Stimulated activated CD8-positive, alpha-beta memory T cell treated with anti-CD3 and anti-CD28 coated beads, Interleukin-7, amount 100 ng/mL, for 48 hours (primary cell): ENCODE results near the gene ADAM12.
"Not testable (repeated sequence)": the region's sequence is repeated elsewhere in the genome, so short reads cannot be mapped to it uniquely, and the experiment has no call there.

ENCODE experiments used
- DNase-seq, 2 donors: peaks; one replicate each; pipeline ENCODE4 v3.0.0-alpha.2; 2020; ENCODE audit warnings: low read depth in 1 of 2; ENCODE audit errors: extremely low read depth in 1 of 2

Gene ADAM12

DNA sequence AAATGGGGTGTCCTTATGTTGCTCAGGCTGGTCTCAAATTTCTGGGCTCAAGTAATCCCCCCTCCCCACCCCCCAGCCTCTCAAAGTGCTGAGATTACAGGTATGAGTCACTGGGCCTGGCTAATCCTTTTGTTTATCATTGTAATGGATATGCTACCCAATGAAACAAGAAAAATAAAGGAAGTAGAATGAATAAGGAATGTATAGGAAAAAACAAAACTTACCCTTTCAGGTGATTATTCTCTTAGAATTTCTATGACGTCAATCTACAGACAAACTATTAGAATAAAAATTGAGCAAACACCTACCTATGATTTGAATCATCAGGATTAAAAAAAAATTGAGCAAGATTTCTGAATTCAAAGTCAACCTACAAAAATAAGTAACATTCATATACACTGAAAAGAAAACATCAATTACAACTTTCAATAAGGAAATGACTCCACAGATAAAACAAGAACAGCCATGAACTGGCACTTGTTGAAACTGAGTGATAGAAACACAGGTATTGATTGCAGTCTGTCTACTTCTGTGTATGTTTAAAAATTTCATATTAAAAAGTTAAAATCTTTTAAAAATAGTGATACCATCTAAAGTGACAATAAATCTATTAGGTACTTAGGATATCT lies 12.2 kb downstream of the ADAM12 start:
- DNase-seq: no peak

DNA sequence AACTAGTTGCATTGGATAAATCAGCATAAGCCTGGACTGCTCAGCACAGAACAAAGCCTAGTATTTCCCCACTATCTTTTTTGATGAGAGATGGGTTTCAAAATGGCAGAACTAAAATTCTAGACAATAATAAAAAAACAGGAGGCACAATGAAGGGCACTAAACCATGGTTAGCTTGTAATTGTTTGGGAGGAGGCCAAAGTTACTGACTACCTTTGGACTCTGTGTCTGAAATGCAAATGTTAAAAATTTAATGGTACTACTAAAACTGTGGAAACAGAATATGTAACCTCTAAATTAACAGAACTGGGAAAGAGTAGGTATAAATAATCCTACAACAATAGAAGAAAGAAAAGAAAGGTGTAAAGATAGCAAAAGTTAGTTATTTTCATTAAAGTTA lies 13.0 kb downstream of the ADAM12 start:
- no peak for DNase-seq

DNA sequence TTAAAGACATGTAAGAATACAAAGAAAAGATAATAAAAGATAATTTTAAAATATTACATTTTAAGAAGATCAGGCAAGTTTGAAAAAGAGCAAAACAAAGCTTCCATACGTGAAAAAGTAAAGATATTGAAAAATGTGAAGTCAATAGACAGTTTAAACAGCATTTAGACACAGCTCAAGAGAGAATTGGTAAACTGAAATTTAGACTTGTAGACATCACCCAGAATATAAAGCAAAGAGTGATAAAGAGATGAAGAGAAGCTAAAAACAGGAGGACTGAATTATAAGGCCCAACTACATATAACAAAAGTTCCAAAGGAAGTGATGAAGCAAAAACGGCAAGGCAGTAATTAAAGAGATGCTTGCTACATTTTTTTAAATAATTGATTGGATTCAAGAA lies 13.8 kb downstream of the ADAM12 start:
- DNase-seq: no peak

DNA sequence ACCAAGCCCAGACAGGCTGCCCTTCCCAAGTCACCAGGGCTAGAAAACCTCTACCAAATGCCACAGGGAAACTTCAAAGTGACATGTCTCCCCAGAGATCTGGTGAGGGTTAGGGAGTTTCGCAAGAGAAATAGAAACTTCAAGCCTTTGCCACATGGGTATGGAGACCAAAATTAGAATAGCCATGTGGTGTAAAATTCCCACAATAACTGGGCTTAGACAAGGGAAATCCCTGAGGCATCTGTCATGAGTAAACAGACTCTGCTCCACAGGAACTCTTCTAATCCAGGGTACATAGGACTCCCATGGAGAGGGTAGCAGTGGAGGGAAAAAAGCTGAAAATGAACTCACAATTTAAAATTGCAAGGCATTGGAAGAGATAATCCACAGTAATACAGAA lies 14.3 kb downstream of the ADAM12 start:
- no peak for DNase-seq

DNA sequence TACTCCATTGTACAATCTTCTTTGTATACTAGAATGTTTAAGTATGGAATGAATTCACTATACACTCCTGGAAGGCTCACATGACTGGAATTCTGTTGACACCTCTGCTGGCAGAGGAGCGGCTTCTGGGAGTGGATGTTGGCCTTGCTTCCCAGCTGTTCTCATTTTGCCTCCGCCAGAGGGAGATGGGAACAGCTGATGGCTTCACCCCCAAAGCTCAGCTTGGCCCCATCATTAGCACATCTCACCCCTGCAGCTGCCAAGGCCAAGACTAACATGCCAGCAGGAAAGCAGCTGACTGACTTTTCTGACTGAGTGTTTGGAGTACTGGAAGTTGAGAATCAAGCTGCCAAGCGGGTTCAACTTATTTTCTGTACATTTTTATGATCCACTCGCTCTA lies 15.1 kb downstream of the ADAM12 start:
- no peak for DNase-seq

DNA sequence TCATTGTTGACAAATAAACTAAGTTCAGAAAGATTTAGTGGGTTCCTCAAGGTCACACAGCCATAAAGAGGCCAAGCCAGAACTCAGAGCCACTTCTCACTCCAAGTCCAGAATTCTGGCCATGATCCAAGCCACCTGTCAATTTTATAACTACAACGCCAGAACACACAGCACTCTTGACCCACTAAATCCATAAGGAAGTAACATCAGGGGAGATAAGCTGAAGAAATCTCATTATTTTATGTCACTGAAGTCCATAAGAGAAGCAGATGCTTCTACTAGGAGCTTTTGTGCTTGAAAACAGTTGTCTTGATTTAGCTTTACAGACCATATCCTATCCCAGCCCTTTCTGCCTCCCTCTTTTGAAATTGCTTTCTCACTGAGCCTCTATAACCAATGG lies 15.9 kb downstream of the ADAM12 start:
- no peak for DNase-seq

DNA sequence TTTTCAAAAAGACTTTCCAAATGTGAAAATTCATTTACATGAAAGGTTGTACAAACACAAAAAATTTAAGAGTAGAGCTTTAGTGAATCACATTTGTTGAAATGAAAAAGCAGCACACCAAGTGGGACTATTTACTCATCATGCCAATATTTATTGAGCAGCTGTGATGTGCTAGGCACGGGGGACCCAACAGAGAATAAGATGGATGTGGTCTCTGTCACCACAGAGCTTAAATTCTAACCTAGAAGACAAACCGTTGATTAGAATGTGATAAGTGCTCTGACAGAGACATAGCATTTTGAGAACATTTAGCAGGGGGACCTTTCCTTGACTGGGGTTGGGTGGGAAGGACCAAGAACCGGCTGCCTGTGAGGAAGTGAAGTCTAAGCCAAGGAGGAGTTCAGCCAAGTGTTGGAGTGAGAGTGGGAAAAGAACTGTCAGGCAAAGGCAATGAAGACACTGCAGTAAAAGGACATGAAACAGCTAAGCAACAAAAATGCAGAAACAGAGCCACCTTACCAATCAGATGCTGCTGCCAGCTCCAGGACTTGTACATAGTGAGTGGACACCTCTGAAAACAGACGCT lies 19.1 kb downstream of the ADAM12 start:
- DNase-seq: no peak

DNA sequence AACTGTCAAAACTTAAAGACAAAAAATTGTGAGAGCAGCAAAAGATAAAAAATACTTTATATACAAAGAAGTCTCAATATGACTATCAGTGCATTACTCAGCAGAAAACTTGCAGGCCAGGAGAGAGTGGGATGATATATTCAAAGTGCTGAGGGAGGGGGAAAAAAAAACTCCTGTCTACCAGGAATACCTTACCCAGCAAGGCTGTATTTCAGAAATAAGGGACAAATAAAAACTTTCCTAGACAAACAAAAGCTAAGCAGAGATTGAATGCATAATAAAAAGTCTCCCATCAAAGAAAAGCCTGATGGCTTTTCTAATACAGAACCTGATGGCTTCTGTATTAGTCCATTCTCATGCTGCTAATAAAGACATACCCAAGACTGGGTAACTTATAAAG lies 31.1 kb downstream of the ADAM12 start:
- no peak for DNase-seq

DNA sequence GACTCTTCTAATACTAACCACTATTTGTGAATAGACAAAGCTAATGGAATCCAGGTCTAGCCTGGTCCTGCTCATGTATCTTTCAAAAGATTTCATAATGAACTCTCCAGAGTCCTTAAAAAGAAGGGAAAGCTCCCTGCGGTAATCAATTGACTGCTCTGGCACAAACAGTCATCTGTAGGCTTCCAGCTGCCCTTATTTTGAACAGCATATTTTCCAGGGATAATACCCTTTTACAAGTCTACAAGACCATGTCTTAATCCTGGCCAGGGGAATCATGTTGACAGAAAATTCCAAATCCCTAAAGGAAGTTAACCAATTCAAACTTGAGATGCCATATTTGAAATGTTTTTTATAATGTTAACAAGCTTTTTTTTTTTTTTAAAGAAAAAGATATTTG lies 34.6 kb downstream of the ADAM12 start:
- DNase-seq: no peak

DNA sequence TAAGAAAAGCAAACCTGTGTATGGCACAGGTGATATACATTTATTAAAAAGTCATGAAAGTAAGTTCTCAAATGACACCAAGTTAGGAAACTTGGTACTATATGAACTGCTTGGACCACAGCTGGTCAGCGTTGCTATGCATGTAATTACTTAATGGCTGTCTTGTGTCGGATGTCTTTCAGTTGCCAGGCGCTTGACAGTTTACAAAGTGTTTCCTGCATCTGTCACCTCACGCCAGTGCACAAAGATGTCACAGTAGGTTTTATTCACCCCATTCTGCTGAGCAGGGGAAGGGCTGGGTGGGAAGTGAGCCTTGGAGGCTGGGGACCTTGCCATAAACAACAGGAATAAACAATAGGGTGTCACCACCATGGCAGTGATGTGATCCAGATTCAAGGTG lies 35.8 kb downstream of the ADAM12 start:
- DNase-seq: no peak

DNA sequence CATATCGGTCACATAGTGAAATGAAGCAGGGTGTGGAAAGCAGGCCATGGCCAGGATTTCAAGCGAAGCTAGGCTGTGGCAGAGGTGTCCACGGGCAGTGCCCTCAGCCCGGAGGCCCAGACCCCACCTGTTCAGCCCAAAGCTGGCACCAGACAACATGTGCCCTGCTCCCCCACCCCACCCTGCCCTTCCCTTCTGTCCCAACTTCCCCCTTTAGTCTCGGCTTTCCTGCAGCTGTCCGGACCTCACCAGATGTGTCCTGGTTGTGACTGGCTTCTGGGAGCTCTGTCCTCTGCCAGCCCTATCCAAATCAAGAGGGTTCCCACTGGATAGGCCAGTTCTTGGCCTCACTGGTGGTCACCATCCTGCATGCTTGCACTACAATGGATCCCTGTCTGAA lies 37.3 kb downstream of the ADAM12 start:
- DNase-seq: no peak

DNA sequence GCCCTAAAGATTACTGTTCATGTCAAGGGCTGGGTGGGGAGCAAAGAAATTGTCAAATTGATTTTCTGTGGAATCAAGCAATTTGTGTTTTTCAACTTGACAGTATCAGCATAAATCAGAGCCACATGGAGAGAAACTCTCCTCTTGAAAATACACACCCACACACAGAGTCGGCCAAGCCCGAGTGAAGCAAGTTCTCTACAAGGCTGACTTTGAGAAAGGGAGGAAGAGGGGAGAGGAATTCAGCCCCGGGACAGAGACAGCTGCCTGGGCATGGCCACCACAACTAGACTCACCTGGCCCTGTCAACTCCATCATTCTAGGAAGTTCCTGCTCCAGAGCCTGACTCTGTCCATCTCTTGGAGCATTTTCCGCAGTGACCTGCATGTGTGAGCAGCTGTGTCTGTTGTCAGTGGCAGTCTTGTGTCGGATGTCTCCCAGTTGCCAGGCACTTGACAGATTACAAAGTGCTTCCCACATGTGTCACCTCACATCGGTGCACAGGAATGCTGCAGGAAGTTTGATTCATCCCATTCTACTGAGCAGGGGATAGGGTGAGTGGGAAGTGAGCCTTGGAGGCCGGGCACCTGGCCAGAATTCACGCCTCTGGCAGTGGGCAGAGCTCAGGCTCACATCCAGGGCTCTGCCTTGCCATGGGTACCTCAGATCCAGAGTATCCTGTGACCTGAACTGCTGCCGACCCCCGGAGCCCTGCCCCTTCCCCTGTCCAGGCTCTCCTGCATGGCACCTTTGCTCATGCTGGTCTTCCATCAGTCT lies 37.9 kb downstream of the ADAM12 start:
- DNase-seq: no peak

DNA sequence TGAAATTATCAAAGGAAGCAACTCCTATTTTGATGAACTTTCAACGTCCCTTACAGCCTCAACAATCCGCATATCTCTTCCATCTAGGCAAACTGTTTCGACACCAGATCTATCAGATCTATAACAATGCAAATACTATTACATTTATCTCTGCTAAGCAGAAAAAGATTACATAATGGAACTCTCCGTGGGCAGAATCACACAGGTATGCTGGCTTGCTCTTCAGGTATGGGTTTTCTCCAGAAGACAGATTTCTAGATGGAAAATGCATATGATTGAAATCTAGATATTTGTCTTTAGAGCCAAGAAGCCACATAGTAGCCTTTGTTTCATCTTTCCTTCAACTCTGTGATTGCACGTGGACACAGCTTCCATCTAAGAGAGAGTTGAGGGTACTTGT lies 38.6 kb downstream of the ADAM12 start:
- no peak for DNase-seq

DNA sequence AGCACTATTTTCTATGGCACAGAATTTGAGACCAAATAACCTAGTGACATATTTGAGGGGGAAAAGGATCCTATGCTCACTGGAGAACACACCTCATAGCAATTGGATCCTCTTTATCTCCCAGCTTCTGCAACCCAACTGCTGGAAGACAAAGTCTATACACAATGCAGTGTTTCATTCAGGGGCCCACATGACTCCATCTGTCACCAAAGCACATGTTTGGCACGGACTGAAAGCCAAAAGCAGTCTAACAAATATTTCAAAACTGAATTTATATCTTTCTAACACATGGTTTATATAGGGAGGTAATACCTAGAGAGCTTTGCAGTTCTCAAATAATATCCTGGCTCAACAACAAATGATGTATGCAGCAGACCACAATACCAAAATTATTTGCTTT lies 39.2 kb downstream of the ADAM12 start:
- DNase-seq: no peak

DNA sequence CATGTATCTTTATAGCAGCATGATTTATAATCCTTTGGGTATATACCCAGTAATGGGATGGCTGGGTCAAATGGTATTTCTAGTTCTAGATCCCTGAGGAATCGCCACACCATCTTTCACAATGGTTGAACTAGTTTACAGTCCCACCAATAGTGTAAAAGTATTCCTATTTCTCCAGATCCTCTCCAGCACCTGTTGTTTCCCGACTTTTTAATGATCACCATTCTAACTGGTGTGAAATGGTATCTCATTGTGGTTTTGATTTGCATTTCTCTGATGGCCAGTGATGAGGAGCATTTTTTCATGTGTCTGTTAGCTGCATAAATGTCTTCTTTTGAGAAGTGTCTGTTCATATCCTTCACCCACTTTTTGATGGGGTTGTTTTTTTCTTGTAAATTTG lies 44.8 kb downstream of the ADAM12 start:
- not testable (repeated sequence) for DNase-seq

DNA sequence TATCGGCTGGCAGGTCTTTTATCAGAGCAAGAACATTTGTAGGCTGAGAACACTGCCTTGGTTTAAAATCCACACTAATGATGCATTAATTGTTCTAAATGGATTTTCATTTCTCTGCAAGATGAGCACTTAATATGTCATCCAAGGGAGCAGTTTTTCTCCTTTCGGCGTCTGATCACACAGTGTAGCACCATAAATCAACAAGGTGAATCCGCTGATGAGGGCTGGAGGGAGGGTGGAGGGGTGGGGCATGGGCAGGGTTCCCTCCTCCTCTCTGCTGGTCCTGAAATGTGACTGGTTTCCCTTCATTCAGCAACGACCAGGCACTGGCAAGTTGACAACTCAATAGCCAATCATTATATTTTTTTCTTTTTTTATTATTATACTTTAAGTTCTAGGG lies 45.6 kb downstream of the ADAM12 start:
- DNase-seq: no peak

DNA sequence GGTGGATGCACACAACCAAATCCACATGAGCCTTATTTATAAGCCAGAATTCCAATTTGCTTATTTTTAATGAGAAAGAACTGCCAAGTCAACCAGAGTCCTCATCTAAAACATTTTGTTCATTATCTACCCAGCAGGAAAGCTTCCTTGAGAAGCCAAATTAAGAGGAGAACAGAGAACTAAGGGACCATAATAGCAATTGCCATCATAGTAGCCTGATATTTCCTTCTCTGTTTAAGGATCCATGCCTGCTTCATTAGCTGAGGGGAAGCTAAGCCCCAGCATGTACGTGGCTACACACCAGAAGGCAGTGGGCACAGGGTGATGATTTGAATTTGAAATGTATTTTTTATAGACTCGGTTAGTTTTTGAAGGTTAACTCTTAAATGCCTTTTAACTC lies 46.8 kb downstream of the ADAM12 start:
- no peak for DNase-seq

DNA sequence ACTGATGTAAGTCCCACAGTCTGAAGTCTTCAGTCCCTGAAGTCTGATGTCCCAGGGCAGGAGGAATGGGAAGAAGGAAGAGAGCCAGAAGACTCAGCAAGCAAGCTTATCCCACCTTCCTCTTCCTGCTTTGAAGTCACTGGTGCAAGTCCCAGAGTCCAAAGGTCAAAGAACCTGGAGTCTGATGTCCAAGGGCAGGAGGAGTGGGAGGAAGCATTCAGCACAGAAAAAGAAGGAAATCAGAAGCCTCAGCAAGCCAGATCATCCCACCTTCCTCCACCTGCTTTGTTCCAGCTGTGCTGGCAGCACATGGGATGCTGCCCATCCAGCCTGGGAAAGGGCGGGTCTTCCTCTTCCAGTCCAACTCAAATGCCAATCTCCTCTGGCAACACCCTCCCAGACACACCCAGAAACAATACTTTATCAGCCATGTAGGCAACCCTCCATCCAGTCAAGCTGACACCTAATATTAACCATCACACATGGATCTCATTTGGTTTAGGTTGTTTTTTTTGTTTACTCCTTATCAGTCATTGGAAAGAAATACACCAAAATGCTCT lies 50.9 kb downstream of the ADAM12 start:
- DNase-seq: no peak

DNA sequence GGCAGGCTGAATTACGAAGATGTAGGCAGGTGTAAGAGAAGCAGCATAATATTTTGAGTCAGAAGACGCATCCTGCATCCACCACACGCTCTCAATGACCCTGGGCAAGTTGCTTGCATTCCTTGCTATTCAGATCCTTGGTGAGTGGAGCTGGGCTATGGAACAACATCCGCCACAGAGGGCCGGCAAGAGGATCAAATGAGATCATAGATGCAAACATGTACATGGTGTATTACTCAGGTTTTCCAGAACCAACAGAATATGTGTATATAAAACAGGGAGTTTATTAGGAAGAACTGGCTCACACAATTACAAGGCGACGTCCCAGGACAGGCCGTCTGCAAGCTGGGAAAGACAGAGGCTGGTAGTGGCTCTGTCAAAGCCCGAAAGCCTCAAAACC lies 51.5 kb downstream of the ADAM12 start:
- DNase-seq: no peak

DNA sequence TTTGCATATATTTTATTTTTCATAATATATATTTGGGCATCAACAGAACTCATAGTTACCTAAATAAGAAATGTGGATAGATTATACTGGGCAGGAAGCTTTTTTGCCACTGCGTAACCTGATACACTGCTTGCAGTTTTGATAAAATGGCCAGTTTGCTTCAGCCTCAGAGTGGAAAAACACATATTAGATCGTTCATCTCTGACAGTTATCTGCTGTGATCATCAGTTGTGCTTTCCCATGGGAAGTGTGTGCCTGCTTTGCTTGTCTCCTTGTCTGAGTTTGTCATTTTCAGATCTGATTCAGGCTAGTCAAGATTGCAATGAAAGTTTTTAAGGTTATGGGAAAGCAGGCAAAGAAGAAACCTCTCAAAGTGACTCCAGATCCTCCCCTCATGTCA lies 54.0 kb downstream of the ADAM12 start:
- no peak for DNase-seq

DNA sequence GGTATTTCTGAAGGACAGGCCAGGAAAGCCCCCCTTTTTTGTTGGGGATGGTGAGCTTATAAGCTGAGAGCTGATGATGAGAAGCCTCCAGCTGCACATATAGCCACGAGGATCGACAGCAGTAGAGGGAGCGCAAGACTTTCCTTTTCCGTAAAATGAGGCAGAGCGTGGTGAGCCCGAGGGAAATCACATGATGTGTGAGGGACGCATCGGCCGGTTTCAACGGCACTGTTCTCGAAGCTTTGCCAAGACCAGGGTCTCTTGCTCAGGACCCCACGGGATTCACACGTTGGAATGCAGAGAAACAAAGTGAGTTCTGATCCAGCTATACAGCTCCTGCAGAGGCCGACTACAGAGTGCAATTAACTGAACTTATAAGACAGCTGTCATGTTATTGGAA lies 55.7 kb downstream of the ADAM12 start:
- DNase-seq: no peak

DNA sequence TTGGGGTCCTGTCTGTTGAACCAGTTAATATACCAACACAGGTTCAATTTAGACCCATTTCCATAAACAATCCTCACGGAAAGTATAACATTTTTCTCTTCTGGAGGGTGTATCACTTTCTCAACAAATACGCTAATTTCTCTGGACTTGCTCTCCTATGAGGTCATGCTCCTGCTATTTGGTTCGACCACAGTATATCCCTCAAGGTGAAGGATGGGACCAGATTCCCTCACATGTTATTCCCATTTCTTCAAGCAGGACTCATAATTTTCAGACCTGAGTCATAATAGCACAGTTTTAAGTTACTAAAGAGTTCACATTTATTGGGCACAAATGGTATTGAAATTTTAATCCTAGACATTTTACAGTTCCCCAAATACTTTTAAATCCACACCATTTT lies 57.2 kb downstream of the ADAM12 start:
- DNase-seq: no peak
